Psoas muscle (tissue), 8 donors: ENCODE results near the gene ACTN4. TPM values are rescaled to one million over a fixed set of nuclear protein-coding genes. Genes with fewer than 3 reads are reported as not detected.

Experiments used
- ATAC-seq, 4 donors: fragments of 200-7000 bp; cut with Tn5 transposase; one replicate each; pipeline ENCODE4 v1.9.1; 2020; ENCODE audit warnings: moderate library complexity in 3 of 4, mild to moderate bottlenecking in 2 of 4
- DNase-seq, 2 donors: peaks; one replicate each; pipeline ENCODE4 v3.0.0-alpha.2; 2020
- H3K27ac ChIP-seq: fragments of 200-600 bp; one replicate; pipeline ENCODE4 v1.8.0; 2022
- H3K27me3 ChIP-seq, 3 donors: fragments of 200-600 bp in 1 of 3; one replicate each; pipeline versions ENCODE4 v1.6.1 to v1.8.0; 2013 to 2022; ENCODE audit warnings: low read length in 2 of 3, mild to moderate bottlenecking in 2 of 3, moderate library complexity in 1 of 3; ENCODE audit not compliant: insufficient read depth in 3 of 3
- H3K36me3 ChIP-seq, 2 donors: fragments of 200-600 bp in 1 of 2; one replicate each; pipeline versions ENCODE4 v1.6.1 to v1.8.0; 2013 to 2022; ENCODE audit warnings: low read depth in 1 of 2, mild to moderate bottlenecking in 1 of 2, moderate library complexity in 1 of 2; ENCODE audit not compliant: insufficient read depth in 1 of 2
- H3K4me1 ChIP-seq: fragments of 200-600 bp; one replicate; pipeline ENCODE4 v1.8.0; 2022
- H3K4me3 ChIP-seq: fragments of 200-600 bp; one replicate; pipeline ENCODE4 v1.8.0; 2022; ENCODE audit warnings: mild to moderate bottlenecking
- H3K9me3 ChIP-seq: fragments of 200-600 bp; one replicate; pipeline ENCODE4 v1.8.0; 2022
- WGBS, 3 donors: extraction: QIAGEN DNeasy Blood & Tissue Kit; methylation state at CpG; one replicate each; pipeline versions ENCODE4 v1.1.6 to v1.1.7; 2013; 5-methylcytosine and 5-hydroxymethylcytosine counted together
- intact Hi-C, 2 donors: fragments of 100-400 bp; cut with DNase I; formaldehyde crosslinking; loops; one replicate each; pipeline versions ENCODE4 v1.11.0 to v1.14.2; 2022
- polyA plus RNA-seq, 3 donors: library from polyadenylated mRNA; stranded (reverse); fragments of 200-250 nt; gene quantifications; one replicate each; pipeline ENCODE4 v1.2.3, GENCODE V29; 2013
- total RNA-seq, 4 donors: library from RNA; stranded (reverse); fragmentation: NEBNext Ultra II Directional in 2 of 4; extraction: Animal tissue kit (Norgen Biotek cat#: 25700) in 2 of 4; gene quantifications; one replicate each; pipeline versions ENCODE4 v1.2.1 to v1.2.4, GENCODE V29; 2021 to 2023
- TF ChIP-seq, protein P1 (sequence below): fragments of 200-600 bp; IDR thresholded peaks from one replicate; pipeline ENCODE4 v1.8.0; 2022; ENCODE audit warnings: antibody characterized with exemption
- donor health status: healthy with polysubstance abuse.
- donor health status: DM: no; HTN: no; CAD: no; lungs with moderate emphysema.
- donor health status: Bipolar disorder and iron deficiency.
- donor health status: healthy.
- donor health status: DM: yes; HTN: yes; CAD: no.
- donor health status: DM: no; HTN: no; CAD: no.
- donor health status: DM: no; HTN: no; CAD: no.
- donor health status: DM: yes; HTN: yes; CAD: no.

ACTN4 gene
- total and polyA plus RNA-seq, 7 donors, result 38.3 to 127 (median 79.9) TPM

DNA sequence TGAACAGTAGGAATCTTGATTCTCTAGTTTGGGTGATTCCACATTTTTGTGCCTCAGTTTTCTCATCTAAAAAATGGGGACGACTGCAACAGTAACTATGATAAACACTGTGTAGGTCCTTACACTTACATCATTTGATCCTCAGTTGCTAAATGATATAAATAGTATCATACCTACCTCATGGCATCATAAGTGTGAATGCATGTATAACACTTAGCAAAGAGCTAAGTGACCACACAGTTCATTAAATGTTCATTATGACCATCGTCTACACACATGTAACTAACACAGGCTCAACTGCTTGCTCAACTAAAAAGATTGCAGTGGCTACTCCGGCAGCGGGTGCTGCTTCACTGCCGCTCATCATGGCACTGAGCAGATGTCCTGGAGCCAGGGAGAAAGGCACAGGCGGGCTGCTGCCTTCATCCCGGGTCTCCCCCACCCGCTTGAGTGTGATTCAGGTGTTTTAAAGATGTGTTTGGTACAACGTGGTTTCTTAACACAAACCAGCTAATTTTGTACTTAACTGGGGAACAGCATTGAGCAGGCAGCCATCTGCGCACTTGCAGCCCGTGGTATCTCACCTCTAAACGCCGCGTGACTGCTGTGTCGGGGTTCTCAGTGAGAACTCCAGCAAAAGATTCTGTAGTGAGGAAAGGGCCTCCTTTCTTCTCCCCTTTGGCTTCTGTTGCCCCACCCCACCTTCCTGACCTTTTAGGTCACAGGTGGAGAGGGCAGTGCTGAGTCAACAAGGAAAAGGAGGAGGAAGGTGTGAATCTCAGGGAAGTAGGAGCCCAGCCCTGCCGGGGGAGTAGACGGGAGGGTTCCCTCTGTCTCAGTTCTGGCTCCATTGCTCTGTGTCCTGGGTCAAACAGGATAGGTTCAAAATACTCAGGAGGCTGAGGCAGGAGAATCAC is 11.7 kb upstream of the ACTN4 start:
- TF ChIP-seq, protein P1, sequence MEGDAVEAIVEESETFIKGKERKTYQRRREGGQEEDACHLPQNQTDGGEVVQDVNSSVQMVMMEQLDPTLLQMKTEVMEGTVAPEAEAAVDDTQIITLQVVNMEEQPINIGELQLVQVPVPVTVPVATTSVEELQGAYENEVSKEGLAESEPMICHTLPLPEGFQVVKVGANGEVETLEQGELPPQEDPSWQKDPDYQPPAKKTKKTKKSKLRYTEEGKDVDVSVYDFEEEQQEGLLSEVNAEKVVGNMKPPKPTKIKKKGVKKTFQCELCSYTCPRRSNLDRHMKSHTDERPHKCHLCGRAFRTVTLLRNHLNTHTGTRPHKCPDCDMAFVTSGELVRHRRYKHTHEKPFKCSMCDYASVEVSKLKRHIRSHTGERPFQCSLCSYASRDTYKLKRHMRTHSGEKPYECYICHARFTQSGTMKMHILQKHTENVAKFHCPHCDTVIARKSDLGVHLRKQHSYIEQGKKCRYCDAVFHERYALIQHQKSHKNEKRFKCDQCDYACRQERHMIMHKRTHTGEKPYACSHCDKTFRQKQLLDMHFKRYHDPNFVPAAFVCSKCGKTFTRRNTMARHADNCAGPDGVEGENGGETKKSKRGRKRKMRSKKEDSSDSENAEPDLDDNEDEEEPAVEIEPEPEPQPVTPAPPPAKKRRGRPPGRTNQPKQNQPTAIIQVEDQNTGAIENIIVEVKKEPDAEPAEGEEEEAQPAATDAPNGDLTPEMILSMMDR, result no peak
- intact Hi-C loops, result loop anchor here in 1 of 2 donors (5.0 kb wide), 1 partner anchor 233 kb away; the partner anchor contains the start of gene FAM98C
- no peak for ATAC-seq
- Histone ChIP-seq H3K4me1 (peaks cover 8% of the 10 kb centered on the region), H3K27me3 (no peaks in the 10 kb centered on the region), H3K36me3 (peaks cover 4 to 63% of the 10 kb centered on the region in 2 donors), H3K4me3 (no peak overlapping the region), H3K27ac (peak overlapping the region; percentile 72), H3K9me3 (no peaks in the 10 kb centered on the region)
- no peak for DNase-seq
- WGBS, 3 donors, result 87% methylated on average over 17 of the region's 17 CpGs

DNA sequence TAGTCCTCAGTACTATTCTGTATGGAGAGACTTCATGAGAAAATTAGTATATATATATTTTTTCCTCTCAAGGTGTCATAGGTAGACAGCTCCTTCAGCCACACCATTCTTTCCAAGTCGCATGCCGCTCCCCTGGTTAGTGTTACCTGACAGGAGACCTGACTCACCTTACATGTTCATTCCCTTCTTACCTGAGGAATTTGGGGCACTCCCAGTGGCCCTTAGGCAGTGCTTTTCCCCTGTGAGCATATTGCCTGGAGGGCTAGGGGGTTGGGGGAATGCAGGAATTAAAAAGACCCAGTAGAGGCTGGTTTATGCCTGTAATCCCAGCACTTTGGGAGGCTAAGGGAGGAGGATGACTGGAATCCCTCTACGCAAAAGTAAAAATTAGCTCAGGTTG is 9.0 kb upstream of the ACTN4 start:
- DNase-seq (no peak), ATAC-seq (no peak)
- H3K36me3 ChIP-seq, result peaks cover 4 to 36% of the 10 kb centered on the region in 2 donors
- H3K9me3 ChIP-seq, result no peaks in the 10 kb centered on the region
- intact Hi-C loops, result loop anchor here in 1 of 2 donors (5.0 kb wide), 1 partner anchor 236 kb away; the partner anchor contains the start of gene FAM98C
- H3K27me3 ChIP-seq, result no peaks in the 10 kb centered on the region
- peaks cover 8% of the 10 kb centered on the region for H3K4me1 ChIP-seq
- H3K4me3 ChIP-seq, result no peak overlapping the region
- TF ChIP-seq, protein P1, result no peak
- peak overlapping the region; percentile 4 for H3K27ac ChIP-seq
- WGBS, 3 donors, result 95 to 98% (median 96%) methylated on average over 3 of the region's 3 CpGs

DNA sequence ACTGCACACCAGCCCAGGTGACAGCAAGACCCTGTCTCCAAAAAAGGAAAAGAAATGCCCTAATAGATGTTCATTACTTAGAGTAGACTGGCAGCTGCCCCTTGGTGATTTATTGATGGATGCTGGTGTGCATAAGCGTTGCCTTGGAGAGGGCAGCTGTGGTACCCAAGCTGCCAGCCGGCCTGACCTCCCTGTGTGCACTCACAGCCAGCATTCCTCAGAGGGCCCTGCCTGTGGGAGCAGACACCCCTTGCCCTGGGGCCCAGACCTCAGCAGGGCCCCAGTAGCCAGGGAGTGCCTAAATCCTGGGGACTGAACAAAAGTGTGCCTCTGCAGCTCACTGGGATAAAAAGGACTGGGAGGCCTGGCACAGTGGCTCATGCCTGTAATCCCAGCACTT is 7.8 kb upstream of the ACTN4 start:
- intact Hi-C loops, result loop anchor here (5.0 to 10.0 kb wide), 3 partner anchors 195 to 285 kb away; partner anchors contain the start of genes ECH1 (in 1 of the 2) and FAM98C (in 1 of the 2)
- DNase-seq (no peak), ATAC-seq (no peak)

GRCh38 chr19:38640368-38640767 is 7.1 kb upstream of the ACTN4 start:
- Histone ChIP-seq H3K27ac (peak overlapping the region; percentile 55), H3K4me3 (no peak overlapping the region), H3K9me3 (no peaks in the 10 kb centered on the region), H3K27me3 (no peaks in the 10 kb centered on the region), H3K4me1 (no peaks in the 10 kb centered on the region), H3K36me3 (peaks cover 4 to 24% of the 10 kb centered on the region in 2 donors)
- intact Hi-C loops, result loop anchor here (10.0 kb wide), 2 partner anchors 194 to 284 kb away; partner anchors contain the start of gene ECH1 (in 1 of the 2)
- peak in 1 of 4 donors; percentile 20 for ATAC-seq
- TF ChIP-seq, protein P1, result no peak
- no peak for DNase-seq
- WGBS, 3 donors, result 65 to 73% (median 69%) methylated on average over 4 of the region's 4 CpGs

More for the DNA sequence above, 7.8 kb upstream of the ACTN4 start:
- H3K9me3 ChIP-seq, result no peaks in the 10 kb centered on the region
- peaks cover 6% of the 10 kb centered on the region for H3K4me1 ChIP-seq
- no peak overlapping the region for H3K4me3 ChIP-seq
- peaks cover 4 to 31% of the 10 kb centered on the region in 2 donors for H3K36me3 ChIP-seq
- no peaks in the 10 kb centered on the region for H3K27me3 ChIP-seq
- 34 to 54% (median 50%) methylated on average over 2 of the region's 2 CpGs for WGBS, 3 donors
- TF ChIP-seq, protein P1, result no peak
- H3K27ac ChIP-seq, result peak overlapping the region; percentile 36
